HFFc6 (cell line): ENCODE measurements around the gene MAGI1. TPM values are rescaled to one million over a fixed set of nuclear protein-coding genes. Genes with fewer than 3 reads are reported as not detected.

Experiments used
- DNase-seq: peaks from one replicate; pipeline ENCODE4 v3.0.0-alpha.2; 2018
- H3K27ac Mint-ChIP-seq: 2 replicates; pipeline ENCODE4 v1.8.0; 2020; ENCODE audit warnings: mild to moderate bottlenecking, mixed read lengths
- H3K27me3 Mint-ChIP-seq: 2 replicates; pipeline ENCODE4 v1.8.0; 2021; ENCODE audit warnings: mild to moderate bottlenecking, moderate library complexity, mixed read lengths; ENCODE audit not compliant: insufficient read depth
- H3K36me3 Mint-ChIP-seq: 2 replicates; pipeline ENCODE4 v1.8.0; 2021; ENCODE audit warnings: low read depth, mixed read lengths
- H3K4me1 Mint-ChIP-seq: 2 replicates; pipeline ENCODE4 v1.8.0; 2020; ENCODE audit warnings: low read depth, mixed read lengths
- H3K4me3 Mint-ChIP-seq: 2 replicates; pipeline ENCODE4 v1.8.0; 2020; ENCODE audit warnings: mild to moderate bottlenecking, moderate library complexity, mixed read lengths
- H3K9me3 Mint-ChIP-seq: 2 replicates; pipeline ENCODE4 v1.8.0; 2020; ENCODE audit warnings: mild to moderate bottlenecking, mixed read lengths
- CTCF ChIP-seq: fragments of 200-600 bp; sonication (generic); IDR thresholded peaks from 2 replicates; pipeline ENCODE4 v1.5.0; 2021; ENCODE audit warnings: antibody characterized with exemption, mild to moderate bottlenecking
- total RNA-seq, 6 experiments: library from RNA; stranded (reverse); fragmentation: NEBNext Ultra II Directional; extraction: Animal tissue kit (Norgen Biotek cat#: 25700); gene quantifications; 2 replicates in 1 of 6; 3 replicates in 5 of 6; pipeline ENCODE4 v1.2.3, GENCODE V29; 2021

Gene MAGI1
- total RNA-seq, 6 experiments from 2014 or later: 21.1 to 30.5 (median 22.4) TPM

GRCh38 chr3:65669163-65669875, 369.4 kb downstream of the MAGI1 start:
- no peak for DNase-seq
- no peak for TF ChIP-seq CTCF
- Mint-ChIP-seq H3K4me1 (peaks cover 33% of the 10 kb centered on the region), H3K4me3 (no peak overlapping the region), H3K9me3 (no peaks in the 10 kb centered on the region), H3K27ac (no peak overlapping the region), H3K36me3 (no peaks in the 10 kb centered on the region), H3K27me3 (peaks cover 3% of the 10 kb centered on the region; the same call in 1 of the 2 replicates)

GRCh38 chr3:65667963-65668362, 370.8 kb downstream of the MAGI1 start:
- Mint-ChIP-seq H3K36me3 (no peaks in the 10 kb centered on the region), H3K4me1 (peaks cover 33% of the 10 kb centered on the region), H3K27me3 (peaks cover 3% of the 10 kb centered on the region; the same call in 1 of the 2 replicates), H3K9me3 (no peaks in the 10 kb centered on the region), H3K27ac (no peak overlapping the region), H3K4me3 (no peak overlapping the region)
- TF ChIP-seq CTCF: no peak
- no peak for DNase-seq

- peaks cover 3% of the 10 kb centered on the region; the same call in 1 of the 2 replicates for H3K27me3 Mint-ChIP-seq
- no peaks in the 10 kb centered on the region for H3K36me3 Mint-ChIP-seq
- peak; percentile 51 for TF ChIP-seq CTCF
Measured at GRCh38 chr3:65666448-65667091, 372.1 kb downstream of the MAGI1 start.

GRCh38 chr3:65665915-65666314, 372.8 kb downstream of the MAGI1 start:
- Mint-ChIP-seq H3K36me3 (no peaks in the 10 kb centered on the region), H3K4me1 (peaks cover 33% of the 10 kb centered on the region), H3K27ac (peak overlapping the region; percentile 8), H3K9me3 (no peaks in the 10 kb centered on the region), H3K4me3 (no peak overlapping the region), H3K27me3 (peaks cover 3% of the 10 kb centered on the region; the same call in 1 of the 2 replicates)
- no peak for DNase-seq
- no peak for TF ChIP-seq CTCF

More at GRCh38 chr3:65666448-65667091, 372.1 kb downstream of the MAGI1 start:
- Mint-ChIP-seq H3K27ac (no peak overlapping the region; the same call in 1 of the 2 replicates), H3K4me1 (peaks cover 33% of the 10 kb centered on the region), H3K4me3 (no peak overlapping the region), H3K9me3 (no peaks in the 10 kb centered on the region)
- DNase-seq: peak; percentile 34

GRCh38 chr3:65664931-65665330, 373.8 kb downstream of the MAGI1 start:
- DNase-seq: no peak
- Mint-ChIP-seq H3K27ac (no peak overlapping the region), H3K4me3 (no peak overlapping the region), H3K27me3 (peaks cover 3% of the 10 kb centered on the region; the same call in 1 of the 2 replicates), H3K36me3 (no peaks in the 10 kb centered on the region), H3K4me1 (peaks cover 35% of the 10 kb centered on the region), H3K9me3 (no peaks in the 10 kb centered on the region)
- TF ChIP-seq CTCF: no peak
